ENCODE data around the gene COL28A1. TPM values are rescaled to one million over a fixed set of nuclear protein-coding genes. Genes with fewer than 3 reads are reported as not detected.

COL28A1 gene
- total and polyA plus RNA-seq, 12 donors, result 0.35 to 8.1 (median 1.5) TPM

- DNase-seq (no peak), ATAC-seq (no peak)
- Histone ChIP-seq H3K27me3 (no peaks in the 10 kb centered on the region), H3K36me3 (no peaks in the 10 kb centered on the region), H3K4me1 (peaks cover 0 to 4% (median 0%) of the 10 kb centered on the region in 9 donors), H3K4me3 (no peak overlapping the region), H3K27ac (no peak overlapping the region), H3K9me3 (peaks cover 0 to 18% (median 0%) of the 10 kb centered on the region in 11 donors)
- intact Hi-C loops (cut with DNase I), result no loop called here
- 49 to 52% methylated on average over 8 of the region's 8 CpGs for WGBS, 2 donors
- no peak for TF ChIP-seq CTCF (IDR thresholded peaks at IDR 0.05)
These were observed 19.2 kb upstream of the COL28A1 start for GRCh38 chr7:7554649-7555575.

- TF ChIP-seq CTCF (IDR thresholded peaks at IDR 0.05), result no peak
- peaks cover 0 to 4% (median 0%) of the 10 kb centered on the region in 9 donors for H3K4me1 ChIP-seq
- H3K4me3 ChIP-seq, result no peak overlapping the region
- ATAC-seq (no peak), DNase-seq (no peak)
- H3K36me3 ChIP-seq, result no peaks in the 10 kb centered on the region
- no peak overlapping the region for H3K27ac ChIP-seq
- H3K9me3 ChIP-seq, result peaks cover 0 to 9% (median 0%) of the 10 kb centered on the region in 11 donors
- no peaks in the 10 kb centered on the region for H3K27me3 ChIP-seq
- intact Hi-C loops (cut with DNase I), result no loop called here
- 84 to 87% methylated on average over 5 of the region's 5 CpGs for WGBS, 2 donors
These were observed 18.4 kb upstream of the COL28A1 start for GRCh38 chr7:7554021-7554432.

- H3K4me3 ChIP-seq, result no peak overlapping the region
- peaks cover 0 to 4% (median 0%) of the 10 kb centered on the region in 9 donors for H3K4me1 ChIP-seq
- no peak overlapping the region for H3K27ac ChIP-seq
- ATAC-seq (peak in 1 of 8 donors; percentile 50), DNase-seq (no peak)
- no peak for TF ChIP-seq CTCF (IDR thresholded peaks at IDR 0.05)
- no peaks in the 10 kb centered on the region for H3K27me3 ChIP-seq
- peaks cover 0 to 2% (median 0%) of the 10 kb centered on the region in 11 donors for H3K9me3 ChIP-seq
- intact Hi-C loops (cut with DNase I), result no loop called here
- 89 to 95% methylated on average over 1 of the region's 1 CpG for WGBS, 2 donors
- H3K36me3 ChIP-seq, result no peaks in the 10 kb centered on the region
These were observed 17.7 kb upstream of the COL28A1 start for GRCh38 chr7:7553386-7553785.

GRCh38 chr7:7552199-7552598, 16.5 kb upstream of the COL28A1 start:
- Histone ChIP-seq H3K27me3 (no peaks in the 10 kb centered on the region), H3K9me3 (no peaks in the 10 kb centered on the region), H3K4me3 (no peak overlapping the region), H3K36me3 (no peaks in the 10 kb centered on the region), H3K4me1 (peaks cover 0 to 4% (median 0%) of the 10 kb centered on the region in 9 donors), H3K27ac (no peak overlapping the region)
- DNase-seq (no peak), ATAC-seq (no peak)
- intact Hi-C loops (cut with DNase I), result no loop called here
- WGBS, 2 donors, result 78 to 81% methylated on average over 2 of the region's 2 CpGs
- no peak for TF ChIP-seq CTCF (IDR thresholded peaks at IDR 0.05)

Measured in heart right ventricle (tissue), 16 donors.